Measurements from ENCODE around the gene ZDHHC6. TPM values are rescaled to one million over a fixed set of nuclear protein-coding genes. Genes with fewer than 3 reads are reported as not detected.
"Not testable (repeated sequence)": the region's sequence is repeated elsewhere in the genome, so short reads cannot be mapped to it uniquely, and the experiment has no call there.

Gene ZDHHC6
- total RNA-seq, 1 donor from 2014 or later = 29.3 TPM

DNA sequence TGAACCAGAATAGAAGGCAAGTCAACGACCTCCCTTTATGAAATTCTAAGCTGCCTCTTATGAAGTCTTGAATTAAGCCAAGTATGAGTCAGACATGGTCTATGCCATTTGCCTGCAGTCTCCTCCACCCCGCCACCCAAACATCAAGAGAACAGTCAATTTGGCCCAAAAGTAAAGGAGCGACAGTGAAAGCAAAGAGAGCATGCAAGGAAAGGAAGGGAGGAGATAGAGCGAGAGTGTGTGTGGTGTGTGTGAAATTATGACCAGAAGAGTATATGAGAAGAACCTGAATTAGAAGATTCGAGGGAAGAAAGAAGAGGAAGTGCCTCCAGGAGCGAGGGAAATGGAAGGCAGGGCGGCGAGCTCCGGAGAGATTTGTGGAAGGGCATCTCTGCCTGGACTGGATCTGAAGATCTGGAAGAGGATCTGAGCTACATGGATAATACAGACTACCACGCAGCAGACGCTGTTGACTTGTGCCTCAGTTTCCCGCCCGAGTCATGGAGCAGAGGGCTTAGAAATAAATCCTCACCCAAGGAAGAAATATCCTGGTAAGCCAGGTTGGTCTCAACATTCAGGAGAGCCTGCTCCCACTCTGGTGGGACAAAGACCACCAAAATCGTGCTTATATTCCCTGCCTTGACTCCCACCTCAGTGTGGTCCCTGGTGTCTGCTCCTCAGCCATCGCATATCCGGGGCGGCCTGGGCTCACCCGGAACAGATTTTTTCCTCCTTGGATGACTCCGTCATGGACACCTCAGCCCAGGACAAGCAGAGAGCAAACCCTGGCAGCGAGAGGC lies 459 bp downstream of the ZDHHC6 start:
- DNase-seq (ENCODE audit: low read depth, low spot score) = no peak

DNA sequence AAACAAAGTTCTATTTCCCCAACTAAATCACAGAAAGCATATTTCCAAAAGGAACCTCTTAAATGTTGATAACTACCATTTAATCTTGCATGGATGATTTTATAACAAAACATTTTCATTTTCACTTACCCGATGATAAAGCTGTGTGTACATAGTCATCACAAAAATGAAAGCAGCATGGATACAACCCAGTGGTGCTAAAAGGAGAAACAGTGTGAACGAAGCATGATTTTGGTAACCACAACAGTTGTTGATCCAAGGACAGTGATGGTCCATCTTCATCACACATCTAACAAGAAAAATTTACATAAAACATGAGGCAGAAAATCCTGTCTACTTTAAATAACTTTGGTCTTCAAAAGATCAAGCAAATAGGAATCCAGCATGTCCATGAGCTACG lies 4.7 kb downstream of the ZDHHC6 start:
- no peak for DNase-seq (ENCODE audit: low read depth, low spot score)

DNA sequence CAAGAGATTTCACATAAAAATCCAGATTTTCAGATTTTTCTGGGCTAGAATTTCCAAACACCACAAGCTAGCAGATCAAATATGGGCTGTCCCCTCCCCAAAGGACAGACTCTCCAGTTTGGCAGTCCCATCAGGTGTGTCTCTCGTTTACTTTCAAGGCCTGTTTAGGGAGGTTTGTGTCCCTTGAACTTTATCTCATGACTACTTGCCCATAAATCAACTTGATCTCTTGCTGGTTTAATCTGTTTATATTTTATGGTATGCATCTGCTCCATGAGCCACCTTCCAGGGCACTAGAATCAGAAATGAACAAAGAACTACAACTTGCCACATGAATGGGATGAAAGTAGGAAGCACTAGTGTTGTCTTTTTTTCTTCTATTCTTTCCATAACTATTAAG lies 5.2 kb downstream of the ZDHHC6 start:
- DNase-seq (ENCODE audit: low read depth, low spot score) = no peak

DNA sequence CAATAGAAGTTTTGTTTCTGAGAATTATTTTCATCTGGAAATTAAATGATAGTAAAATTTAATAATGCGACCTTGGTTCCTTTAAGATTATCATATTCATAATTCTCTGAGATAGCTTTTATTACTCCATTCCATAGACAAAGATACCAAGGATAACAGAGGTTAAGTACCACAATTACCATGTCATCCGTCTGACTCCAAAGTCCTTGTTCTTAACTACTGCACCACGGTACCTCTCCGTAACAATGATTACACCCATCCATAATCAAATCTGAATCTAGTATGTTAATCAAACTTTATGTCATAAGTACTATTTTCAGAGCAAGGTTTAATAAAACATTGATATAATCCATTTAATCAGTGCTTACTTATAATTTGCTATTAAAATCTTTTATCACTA lies 8.4 kb downstream of the ZDHHC6 start:
- no peak for DNase-seq (ENCODE audit: low read depth, low spot score)

DNA sequence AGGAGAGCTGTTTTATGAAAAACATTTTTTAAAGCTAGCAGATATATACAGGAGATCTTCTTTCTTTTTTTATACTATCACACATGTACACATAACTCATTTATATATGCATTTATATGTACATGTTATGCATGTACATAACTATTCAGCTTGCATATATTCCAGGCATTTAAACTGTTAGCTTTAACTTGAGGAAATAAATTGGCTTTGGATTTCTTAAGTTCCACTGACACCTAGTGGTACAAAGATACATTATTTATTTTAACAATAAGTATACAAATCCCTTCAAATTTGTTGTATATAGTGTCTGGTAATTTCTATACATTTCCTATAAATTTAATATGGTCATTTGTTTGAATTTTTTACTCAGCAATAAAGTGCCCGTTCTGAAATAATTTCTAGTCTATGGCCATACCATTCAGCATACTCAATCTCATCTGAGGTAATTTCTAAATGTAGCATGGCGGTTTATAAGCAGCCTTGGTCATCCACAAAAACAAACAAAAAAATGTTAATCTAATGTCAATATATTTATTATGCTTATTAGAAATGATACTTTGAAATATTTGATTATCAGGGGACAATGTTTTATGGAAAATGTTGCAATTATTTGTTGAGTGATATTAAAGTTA lies 11.6 kb downstream of the ZDHHC6 start:
- DNase-seq (ENCODE audit: low read depth, low spot score) = no peak

DNA sequence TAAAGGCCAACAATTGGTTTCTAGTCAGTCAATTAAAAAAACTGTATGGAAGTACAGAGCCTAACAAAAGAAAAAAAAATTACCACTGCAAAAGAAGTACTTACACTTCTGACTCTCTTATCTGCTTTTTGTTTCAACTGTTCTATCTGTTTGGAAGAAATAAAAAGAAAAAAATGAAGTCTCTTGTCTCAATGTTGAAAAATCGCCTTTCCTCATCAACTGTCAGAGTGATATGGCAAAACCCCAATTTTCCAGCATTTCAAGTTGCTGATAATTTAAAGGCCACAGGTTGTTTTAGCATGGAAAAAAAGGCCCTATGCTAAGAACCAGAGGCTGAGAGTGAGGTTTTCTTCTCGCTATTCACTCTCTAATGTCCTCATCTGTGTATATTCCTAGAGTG lies 13.6 kb downstream of the ZDHHC6 start:
- DNase-seq (ENCODE audit: low read depth, low spot score) = no peak

DNA sequence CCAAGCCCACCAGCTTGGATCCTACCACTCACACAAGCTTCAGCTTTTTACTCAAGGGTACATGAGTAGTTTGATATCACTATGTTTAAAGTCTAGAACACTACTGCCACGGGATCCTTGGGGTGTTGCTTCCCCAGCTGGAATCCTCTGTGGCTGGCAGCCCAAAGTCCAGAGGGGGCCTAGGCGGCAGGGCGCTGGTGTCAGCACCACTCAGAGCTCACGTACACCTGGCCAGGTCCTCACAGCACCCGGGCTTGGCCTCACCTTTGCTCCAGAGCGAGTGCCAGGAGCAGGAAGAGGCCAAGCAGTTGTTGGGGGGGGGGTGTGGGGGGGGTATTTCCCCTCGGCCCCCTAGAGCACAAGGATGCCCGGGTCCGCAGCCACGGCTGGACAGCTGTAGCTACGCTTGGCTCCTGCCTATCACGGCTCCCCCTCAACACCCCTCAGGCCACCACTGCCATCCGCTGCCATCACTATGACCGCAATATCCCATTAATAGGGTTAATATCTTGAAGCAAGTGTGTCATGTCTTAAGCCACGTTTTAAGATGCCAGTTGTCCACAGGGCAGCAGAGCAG lies 17.0 kb downstream of the ZDHHC6 start:
- DNase-seq (ENCODE audit: low read depth, low spot score) = no peak

DNA sequence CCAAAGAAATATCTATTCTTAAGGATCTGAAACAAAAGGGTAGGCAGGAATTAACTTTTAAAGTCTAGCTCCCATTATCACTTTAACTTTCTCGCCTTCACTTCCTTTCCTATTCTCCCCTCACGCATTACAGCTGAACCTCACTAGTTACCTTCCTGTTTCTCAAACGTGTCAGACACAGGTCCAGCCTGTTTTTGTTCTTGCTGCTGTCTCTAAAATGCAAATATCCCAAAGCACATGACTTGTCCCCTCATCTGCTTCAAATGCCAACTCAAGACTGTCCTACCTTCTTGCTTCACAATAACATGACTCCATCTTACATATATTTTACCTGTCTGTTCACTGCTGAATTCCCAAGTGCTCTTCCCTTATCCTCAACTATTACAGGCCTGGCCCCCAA lies 17.6 kb downstream of the ZDHHC6 start:
- no peak for DNase-seq (ENCODE audit: low read depth, low spot score)

DNA sequence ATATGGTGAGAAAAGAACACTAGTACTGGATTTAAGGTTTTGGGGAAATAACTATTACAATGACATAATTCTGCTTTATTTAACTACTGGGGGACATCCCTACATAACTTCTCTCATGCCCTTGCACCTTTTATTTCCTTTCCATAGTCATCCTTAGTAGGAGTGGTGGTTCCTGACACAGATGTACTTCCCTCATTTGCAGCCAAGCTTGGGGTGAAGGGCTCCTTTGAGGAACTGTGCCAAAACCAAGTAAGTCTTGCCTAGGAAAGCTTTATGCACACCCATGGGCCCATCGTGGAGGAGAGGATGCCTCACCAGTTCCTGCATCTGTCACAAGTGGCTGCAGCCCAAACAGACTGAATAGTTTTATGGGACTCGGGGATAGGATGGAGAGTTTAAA lies 20.6 kb downstream of the ZDHHC6 start:
- DNase-seq (ENCODE audit: low read depth, low spot score) = no peak

DNA sequence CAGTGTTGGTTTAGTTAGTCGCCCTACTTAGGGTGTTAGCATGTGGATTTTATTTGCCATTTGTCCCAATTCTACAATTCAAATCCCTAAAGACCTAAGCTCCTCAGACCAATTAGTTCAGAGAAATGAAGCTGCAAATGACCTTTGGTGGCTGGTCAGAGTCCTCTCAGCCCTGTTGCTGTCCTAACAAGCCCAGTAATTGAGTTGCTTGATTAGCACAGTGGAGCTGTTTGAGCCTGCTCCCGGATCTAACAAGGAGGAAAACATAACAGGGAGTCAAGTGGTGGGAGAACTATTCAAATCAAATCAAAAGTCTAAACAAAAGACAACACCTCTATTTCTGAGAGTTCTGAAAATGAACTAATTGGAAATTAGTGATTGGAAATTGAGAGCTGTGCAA lies 22.1 kb downstream of the ZDHHC6 start:
- DNase-seq (ENCODE audit: low read depth, low spot score) = no peak

DNA sequence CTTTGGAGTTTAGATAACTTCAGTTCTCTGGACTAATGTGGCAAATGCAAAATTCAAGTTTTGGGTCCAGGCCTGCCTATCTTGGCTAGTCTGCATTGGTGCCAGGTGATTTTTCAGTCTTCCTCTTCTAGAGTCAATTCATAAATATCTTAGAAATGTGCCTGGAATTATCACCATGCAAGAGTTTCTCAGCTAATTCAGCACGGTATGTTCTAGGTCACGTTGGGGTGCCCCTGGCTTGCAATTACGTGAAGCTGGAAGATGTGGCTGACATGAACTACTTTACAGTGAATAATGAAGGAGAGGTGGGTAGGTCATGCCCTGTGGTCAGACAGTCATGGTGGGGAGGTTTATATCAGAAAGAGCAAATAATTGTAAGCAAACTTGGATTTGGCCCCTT lies 25.0 kb downstream of the ZDHHC6 start:
- DNase-seq (ENCODE audit: low read depth, low spot score) = no peak

DNA sequence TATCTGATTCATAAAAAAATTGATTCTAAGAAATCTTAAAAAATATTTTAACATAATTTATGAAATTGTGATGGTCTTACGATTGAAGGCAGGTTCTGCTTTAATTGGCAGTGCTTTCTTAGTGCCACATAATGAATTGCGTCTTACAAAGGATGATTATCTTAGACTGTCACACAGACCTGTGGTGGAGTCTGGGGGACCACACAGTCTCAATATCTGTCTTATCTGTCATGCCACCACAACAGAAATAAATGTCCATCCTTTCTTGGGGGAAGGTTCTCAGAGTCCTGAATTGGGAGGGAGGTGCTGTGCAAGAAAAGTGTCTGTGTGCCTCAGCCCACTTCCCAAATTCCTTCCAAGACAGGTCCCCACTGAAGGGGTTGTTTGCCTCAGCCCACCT lies 34.0 kb downstream of the ZDHHC6 start:
- no peak for DNase-seq (ENCODE audit: low read depth, low spot score)

DNA sequence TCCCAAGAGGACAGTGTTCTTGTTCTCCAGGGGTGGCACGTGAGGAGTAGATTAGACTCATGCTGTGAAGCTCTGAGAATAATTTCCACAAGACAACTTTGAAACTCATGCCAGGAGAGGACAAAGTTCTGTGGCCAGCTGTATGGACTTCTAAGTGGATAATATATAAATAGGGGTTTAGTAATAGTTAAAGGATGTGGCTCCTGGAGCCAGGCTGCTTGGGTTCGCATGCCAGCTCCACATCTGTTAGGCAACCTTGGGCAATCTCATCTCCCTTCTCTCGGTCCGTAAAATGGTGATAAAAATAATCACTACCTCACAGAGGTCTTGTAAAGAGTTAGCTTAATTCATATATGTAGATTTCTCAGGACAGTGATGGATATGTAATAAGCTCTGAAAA lies 37.0 kb downstream of the ZDHHC6 start:
- no peak for DNase-seq (ENCODE audit: low read depth, low spot score)

DNA sequence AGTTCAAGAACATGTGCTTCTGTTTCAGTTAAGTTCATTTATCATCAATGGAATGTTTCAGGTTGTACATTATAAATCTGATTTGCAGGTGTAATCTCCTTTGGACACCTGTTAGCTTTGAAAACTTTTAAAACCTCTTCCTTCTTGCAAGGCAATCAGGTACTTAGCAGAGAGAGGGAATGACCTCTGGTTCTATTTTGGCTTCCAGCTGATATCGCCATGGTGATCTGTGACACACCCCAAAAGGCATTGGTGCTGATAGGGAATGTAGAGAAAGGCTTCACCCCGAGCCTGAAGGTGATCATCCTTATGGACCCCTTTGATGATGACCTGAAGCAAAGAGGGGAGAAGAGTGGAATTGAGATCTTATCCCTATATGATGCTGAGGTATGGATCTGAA lies 37.4 kb downstream of the ZDHHC6 start:
- DNase-seq (ENCODE audit: low read depth, low spot score) = no peak

DNA sequence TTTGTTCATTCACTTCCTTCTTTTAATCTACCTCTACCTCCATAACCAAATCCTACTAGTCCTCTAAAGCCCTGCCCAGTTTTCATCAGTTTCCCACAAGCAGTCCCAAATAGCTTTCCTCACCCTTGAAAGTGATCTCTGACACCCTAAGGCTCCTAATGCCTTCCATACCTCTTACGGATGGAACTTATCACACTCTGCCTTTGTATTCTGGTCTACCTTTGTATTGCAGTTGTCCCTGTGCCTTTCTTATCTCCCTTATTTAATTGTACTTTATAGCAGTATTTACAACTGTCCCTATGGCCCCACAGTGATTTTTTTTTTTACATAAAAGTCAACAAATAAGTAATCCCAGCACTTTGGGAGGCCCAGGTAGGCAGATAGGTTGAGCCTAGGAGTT lies 39.0 kb downstream of the ZDHHC6 start:
- DNase-seq (ENCODE audit: low read depth, low spot score) = no peak

DNA sequence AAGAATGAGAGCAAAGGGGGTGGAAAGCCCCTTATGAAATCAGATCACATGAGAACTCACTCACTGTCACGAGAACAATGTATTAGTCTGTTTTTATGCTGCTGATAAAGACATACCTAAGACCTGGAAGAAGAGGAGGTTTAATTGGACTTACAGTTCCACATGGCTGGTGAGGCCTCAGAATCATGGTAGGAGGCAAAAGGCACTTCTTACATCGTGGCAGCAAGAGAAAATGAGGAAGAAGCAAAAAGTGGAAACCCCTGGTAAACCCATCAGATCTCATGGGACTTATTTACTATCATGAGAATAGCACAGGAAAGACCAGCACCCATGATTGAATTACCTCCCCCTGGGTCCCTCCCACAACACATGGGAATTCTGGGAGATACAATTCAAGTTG lies 39.9 kb downstream of the ZDHHC6 start:
- not testable (repeated sequence) for DNase-seq (ENCODE audit: low read depth, low spot score)

DNA sequence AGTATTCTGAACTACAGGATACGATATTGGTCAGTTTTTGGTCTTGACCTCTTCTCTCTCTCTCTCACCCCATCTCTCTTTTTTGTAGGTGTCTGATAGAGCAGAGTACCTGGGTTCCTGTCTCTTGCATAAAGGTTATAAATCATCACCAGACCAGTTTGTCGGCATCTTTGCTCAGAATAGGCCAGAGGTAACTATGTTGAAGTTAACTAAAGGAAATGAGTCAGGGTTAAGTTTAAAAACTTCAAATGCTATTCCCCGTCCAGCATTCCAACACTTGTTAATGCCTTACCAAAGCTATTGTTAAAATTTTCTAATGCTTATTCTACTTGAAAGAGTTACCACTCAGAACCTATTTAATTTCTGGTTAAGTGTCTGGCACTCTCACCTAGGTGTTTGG lies 42.1 kb downstream of the ZDHHC6 start:
- DNase-seq (ENCODE audit: low read depth, low spot score) = peak; percentile 5

DNA sequence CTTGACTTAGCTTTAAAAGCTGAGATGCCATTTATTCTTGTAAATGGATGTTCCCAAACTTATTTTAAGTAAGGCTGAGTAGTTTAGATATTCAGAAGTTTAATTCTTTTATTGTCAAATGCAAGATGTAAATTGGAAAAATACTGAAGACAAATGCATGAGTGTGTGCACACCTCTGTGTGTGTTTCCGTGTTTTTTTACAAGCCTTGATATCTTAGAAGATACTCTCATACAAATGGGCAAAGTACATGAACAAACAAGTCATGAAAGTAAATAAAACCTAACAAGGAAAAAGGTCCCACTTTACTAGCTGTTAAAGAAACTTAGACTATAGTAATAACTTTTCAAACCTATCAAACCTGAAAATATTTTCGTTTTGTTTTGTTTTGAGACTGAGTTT lies 43.8 kb downstream of the ZDHHC6 start:
- DNase-seq (ENCODE audit: low read depth, low spot score) = no peak

DNA sequence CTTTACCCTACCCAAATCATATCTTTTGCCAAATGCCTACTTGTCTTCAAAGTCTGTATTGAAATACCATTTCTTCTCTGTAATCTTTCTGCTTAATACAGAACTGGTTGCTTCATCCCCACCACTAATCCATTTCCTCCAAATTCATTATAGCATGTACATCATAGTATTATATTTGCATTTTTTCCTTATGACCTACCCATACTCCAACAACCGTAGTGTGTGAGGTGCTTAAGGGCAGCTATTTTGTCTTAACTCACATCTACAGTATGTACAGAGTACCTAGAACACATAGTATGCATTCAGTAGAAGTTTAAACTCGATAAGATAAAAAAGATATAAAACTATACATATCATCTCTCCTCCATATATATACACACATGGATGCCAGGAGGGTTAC lies 49.1 kb downstream of the ZDHHC6 start:
- DNase-seq (ENCODE audit: low read depth, low spot score) = no peak

DNA sequence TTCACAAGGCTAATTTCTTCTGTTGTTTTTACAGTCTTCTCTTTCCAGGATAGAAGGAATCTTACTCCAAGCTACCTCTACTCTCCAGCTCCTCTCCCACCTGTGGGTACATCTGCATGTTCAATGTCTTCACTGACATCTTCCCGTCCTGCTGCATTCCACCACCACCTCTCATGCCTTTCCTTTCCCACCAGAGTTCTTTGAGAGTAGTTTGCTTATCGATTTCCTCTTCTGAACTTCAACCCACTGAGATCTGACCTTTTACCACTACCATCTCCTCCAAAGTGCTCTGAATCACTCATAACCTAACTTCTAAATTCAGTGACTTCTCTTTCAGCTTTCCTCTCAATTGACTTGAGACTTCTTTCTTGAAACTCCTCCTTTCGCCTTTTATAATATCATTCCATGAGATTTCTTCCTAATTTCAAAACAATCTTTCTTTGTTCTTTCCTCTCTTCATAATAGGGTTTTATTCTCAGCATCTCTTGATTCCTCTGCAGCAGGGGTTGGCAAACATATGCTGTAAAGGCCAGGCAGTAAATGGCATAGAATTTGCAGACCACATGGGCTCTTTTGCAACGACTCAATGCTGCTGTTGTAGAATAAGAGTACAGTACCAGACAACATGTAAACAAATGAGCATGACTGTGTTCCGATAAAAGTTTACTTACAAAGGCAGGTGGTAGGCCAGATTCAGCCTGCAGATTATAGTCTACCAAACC lies 50.7 kb downstream of the ZDHHC6 start:
- DNase-seq (ENCODE audit: low read depth, low spot score) = no peak

DNA sequence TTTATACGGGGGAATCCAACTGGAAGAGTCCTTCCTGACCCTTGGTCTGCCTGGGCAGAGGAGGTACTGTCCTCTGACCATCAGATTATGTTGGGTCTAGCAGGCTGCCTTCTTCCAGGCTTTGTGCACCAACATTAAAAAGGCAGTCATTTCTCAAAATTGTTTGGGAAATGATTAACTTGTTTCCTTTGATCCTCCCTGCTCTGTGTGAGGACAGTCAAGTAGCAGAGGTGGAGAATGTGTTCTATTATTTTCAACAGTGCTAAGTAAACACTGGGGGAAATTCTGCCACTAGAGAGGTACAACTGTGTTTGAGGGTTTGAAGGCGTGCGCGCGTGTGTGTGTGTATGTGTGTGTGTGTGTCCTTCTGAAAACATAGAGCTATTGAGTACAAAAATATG lies 52.2 kb downstream of the ZDHHC6 start:
- DNase-seq (ENCODE audit: low read depth, low spot score) = no peak

DNA sequence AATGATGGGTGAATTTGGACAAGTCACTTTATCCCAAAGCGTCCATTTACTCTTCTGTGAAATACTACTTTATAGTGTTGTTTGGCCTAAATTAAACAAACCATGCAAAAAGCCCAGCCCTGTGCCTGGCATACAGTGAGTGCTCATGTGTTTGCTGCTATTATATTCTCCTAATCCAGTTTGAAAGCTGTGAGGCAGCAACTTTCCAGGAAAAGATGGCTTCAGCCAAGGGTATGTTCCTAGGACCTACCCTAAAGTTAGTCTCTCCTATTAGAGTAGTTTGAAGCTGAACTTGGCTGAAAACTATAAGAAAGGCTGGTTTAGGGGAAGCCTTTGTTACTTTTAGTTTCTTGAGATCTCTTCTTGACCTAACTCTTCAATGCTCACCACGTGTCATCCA lies 52.9 kb downstream of the ZDHHC6 start:
- DNase-seq (ENCODE audit: low read depth, low spot score) = no peak

Measured in pulmonary artery endothelial cell (primary cell).